Activated CD8-positive, alpha-beta T cell treated with anti-CD3 and anti-CD28 coated beads, Interleukin-2, amount 10 ng/mL, durations not matched to agents 7 days and 5 days (primary cell): ENCODE measurements around the gene GPRIN3. TPM values are rescaled to one million over a fixed set of nuclear protein-coding genes. Genes with fewer than 3 reads are reported as not detected.
"Not testable (repeated sequence)": the region's sequence is repeated elsewhere in the genome, so short reads cannot be mapped to it uniquely, and the experiment has no call there.

Source experiments
- ATAC-seq: fragments of 150-1000 bp; cut with Tn5 transposase; one replicate; pipeline ENCODE4 v1.10.0; 2021; ENCODE audit warnings: moderate library complexity
- CTCF ChIA-PET: fragments of 350-600 bp; sonication (Branson Sonifier 250); formaldehyde crosslinking; loops from one replicate; lab custom pipeline; 2021; ENCODE audit warnings: antibody characterized with exemption; lab: Charles Lee
- POLR2A ChIA-PET: fragments of 350-600 bp; sonication (Branson Sonifier 250); formaldehyde crosslinking; loops from one replicate; lab custom pipeline; 2021; ENCODE audit warnings: antibody characterized with exemption; lab: Charles Lee
- DNase-seq: peaks from one replicate; pipeline ENCODE4 v3.0.0-alpha.2; 2020
- H3K27ac Mint-ChIP-seq: one replicate; pipeline ENCODE4 v1.8.0; 2021; ENCODE audit warnings: mild to moderate bottlenecking, mixed read lengths
- H3K27me3 Mint-ChIP-seq: one replicate; pipeline ENCODE4 v1.8.0; 2021; ENCODE audit warnings: low read depth, mixed read lengths
- H3K36me3 Mint-ChIP-seq: one replicate; pipeline ENCODE4 v1.8.0; 2021; ENCODE audit warnings: low read depth, mixed read lengths
- H3K4me1 Mint-ChIP-seq: one replicate; pipeline ENCODE4 v1.8.0; 2021; ENCODE audit warnings: low read depth, mixed read lengths
- H3K4me3 Mint-ChIP-seq: one replicate; pipeline ENCODE4 v1.8.0; 2021; ENCODE audit warnings: mild to moderate bottlenecking, mixed read lengths
- H3K9me3 Mint-ChIP-seq: one replicate; pipeline ENCODE4 v1.8.0; 2022; ENCODE audit warnings: mixed read lengths; ENCODE audit not compliant: insufficient read depth
- total RNA-seq, 2 experiments: library from RNA; stranded (reverse); gene quantifications; one replicate each; pipeline ENCODE4 v1.2.3, GENCODE V29; 2021

GPRIN3 gene
- total RNA-seq, 2 experiments from 2014 or later = 40.6 to 40.8 TPM

GRCh38 chr4:89218587-89218986 lies 89.0 kb downstream of the GPRIN3 start:
- no peak overlapping the region for H3K4me3 Mint-ChIP-seq
- H3K9me3 Mint-ChIP-seq = no peaks in the 10 kb centered on the region
- CTCF ChIA-PET = interaction anchor here (1.0 to 2.2 kb wide), 2 partner anchors 8 to 59 kb away, joined by 3 to 11 read pairs; no protein-coding TSS in a partner anchor
- H3K27ac Mint-ChIP-seq = no peak overlapping the region
- H3K27me3 Mint-ChIP-seq = peaks cover 5% of the 10 kb centered on the region
- H3K36me3 Mint-ChIP-seq = no peaks in the 10 kb centered on the region
- no peak for ATAC-seq
- DNase-seq = no peak
- POLR2A ChIA-PET = no interaction called here
- H3K4me1 Mint-ChIP-seq = peaks cover 9% of the 10 kb centered on the region

DNA sequence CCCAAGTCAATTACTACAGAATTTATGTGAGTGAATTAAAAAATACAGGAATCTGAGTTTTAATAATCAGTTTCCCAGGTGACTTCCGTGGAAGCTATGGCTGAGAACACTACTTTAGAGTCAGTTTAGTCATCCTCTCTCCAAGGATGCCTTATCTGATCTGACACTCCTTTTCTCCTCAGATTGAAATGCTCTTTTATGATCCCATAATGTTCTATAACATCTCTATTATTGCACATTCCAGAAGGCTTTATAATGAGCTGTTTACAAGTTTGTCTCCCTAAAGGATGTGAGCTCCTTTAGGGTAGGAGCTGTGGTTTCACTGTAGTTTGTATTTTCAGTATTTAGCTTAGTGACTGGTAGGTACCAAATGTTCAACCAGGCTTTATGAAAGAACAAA lies 90.0 kb downstream of the GPRIN3 start:
- no peaks in the 10 kb centered on the region for H3K36me3 Mint-ChIP-seq

DNA sequence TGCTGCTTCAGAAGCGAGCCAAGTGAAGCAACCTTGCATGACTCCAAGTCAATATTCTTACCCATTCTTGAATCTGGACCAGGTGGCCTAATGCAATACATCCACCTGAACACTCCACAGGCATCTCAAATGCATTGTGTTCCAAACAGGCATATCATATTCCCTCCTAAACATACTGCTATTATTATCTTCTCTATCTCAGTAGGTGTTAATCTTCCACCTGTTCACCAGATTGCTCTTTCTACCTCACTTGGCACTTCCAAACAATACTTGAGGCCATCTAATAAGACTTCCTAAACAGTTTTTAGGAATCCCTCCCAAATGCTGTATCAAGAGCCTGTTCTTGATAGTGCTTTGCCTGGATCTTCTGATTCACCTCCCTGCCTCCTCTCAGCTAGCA lies 90.7 kb downstream of the GPRIN3 start:
- ATAC-seq (no peak), DNase-seq (no peak)
- ChIA-PET CTCF (interaction anchor here (1.2 to 2.2 kb wide), 2 partner anchors 10 to 222 kb away, joined by 3 to 11 read pairs; no protein-coding TSS in a partner anchor), POLR2A (no interaction called here)
- H3K36me3 Mint-ChIP-seq = no peaks in the 10 kb centered on the region
- peaks cover 7% of the 10 kb centered on the region for H3K27me3 Mint-ChIP-seq
- H3K27ac Mint-ChIP-seq = no peak overlapping the region
- peaks cover under 1% of the 10 kb centered on the region for H3K4me1 Mint-ChIP-seq
- H3K4me3 Mint-ChIP-seq = no peak overlapping the region
- no peaks in the 10 kb centered on the region for H3K9me3 Mint-ChIP-seq

More for the DNA sequence above, 90.0 kb downstream of the GPRIN3 start:
- DNase-seq (no peak), ATAC-seq (no peak)
- CTCF ChIA-PET = interaction anchor here (1.0 to 2.2 kb wide), 3 partner anchors 9 to 222 kb away, joined by 3 to 11 read pairs (median 3); no protein-coding TSS in a partner anchor
- H3K27me3 Mint-ChIP-seq = peaks cover 7% of the 10 kb centered on the region
- no peaks in the 10 kb centered on the region for H3K9me3 Mint-ChIP-seq
- H3K27ac Mint-ChIP-seq = no peak overlapping the region
- H3K4me1 Mint-ChIP-seq = peaks cover 6% of the 10 kb centered on the region
- H3K4me3 Mint-ChIP-seq = no peak overlapping the region
- POLR2A ChIA-PET = no interaction called here

DNA sequence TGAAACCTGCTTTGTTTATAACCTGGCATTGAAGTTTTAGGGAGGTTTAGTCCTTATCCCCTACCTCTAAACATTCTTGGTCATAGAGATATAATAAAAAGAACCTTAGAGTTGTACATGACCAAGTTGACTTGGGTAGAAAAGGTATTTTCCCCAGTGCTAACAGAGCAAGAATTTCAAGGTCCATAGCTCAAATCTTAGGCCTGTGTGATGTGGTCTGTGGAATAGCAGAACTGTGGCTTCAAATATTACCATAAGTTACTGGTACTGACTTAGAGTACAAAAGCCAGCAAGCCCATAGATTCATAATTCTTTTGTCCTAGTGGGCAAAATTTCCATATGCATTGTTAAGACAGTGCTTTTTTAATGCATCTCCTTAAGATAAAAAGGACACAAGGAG lies 91.2 kb downstream of the GPRIN3 start:
- H3K27ac Mint-ChIP-seq = no peak overlapping the region
- H3K4me1 Mint-ChIP-seq = no peaks in the 10 kb centered on the region
- ChIA-PET CTCF (no interaction called here), POLR2A (no interaction called here)
- no peaks in the 10 kb centered on the region for H3K9me3 Mint-ChIP-seq
- ATAC-seq (no peak), DNase-seq (no peak)
- H3K27me3 Mint-ChIP-seq = peaks cover 7% of the 10 kb centered on the region
- H3K36me3 Mint-ChIP-seq = no peaks in the 10 kb centered on the region
- H3K4me3 Mint-ChIP-seq = no peak overlapping the region

- CTCF ChIA-PET = no interaction called here
Measured at GRCh38 chr4:89215736-89216135, 91.9 kb downstream of the GPRIN3 start.

DNA sequence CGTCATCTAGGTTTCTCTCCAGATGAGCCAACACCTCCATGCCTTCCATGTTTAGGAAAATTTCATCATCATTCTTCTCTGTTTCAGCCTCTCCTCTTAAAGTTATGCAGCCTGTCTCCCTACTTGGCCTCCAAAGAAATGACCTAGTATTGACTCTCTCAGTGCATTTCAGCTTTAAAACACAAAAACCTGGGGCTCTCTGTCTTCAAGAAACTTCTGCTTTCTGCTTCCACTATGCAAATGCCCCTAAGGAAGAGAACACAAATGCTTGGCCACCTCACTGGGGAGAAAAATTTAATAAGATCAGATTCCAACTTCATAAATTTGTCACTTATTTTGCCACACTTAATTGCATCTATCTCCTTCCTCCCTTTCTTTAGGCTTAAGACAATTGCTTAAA lies 93.3 kb downstream of the GPRIN3 start:
- Mint-ChIP-seq H3K27ac (no peak overlapping the region), H3K4me1 (no peaks in the 10 kb centered on the region), H3K27me3 (peaks cover 7% of the 10 kb centered on the region), H3K9me3 (no peaks in the 10 kb centered on the region), H3K36me3 (no peaks in the 10 kb centered on the region), H3K4me3 (no peak overlapping the region)
- ATAC-seq = no peak
- POLR2A ChIA-PET = no interaction called here
- CTCF ChIA-PET = no interaction called here
- DNase-seq = no peak

More at GRCh38 chr4:89215736-89216135, 91.9 kb downstream of the GPRIN3 start:
- no peaks in the 10 kb centered on the region for H3K36me3 Mint-ChIP-seq
- no peak for DNase-seq
- H3K4me3 Mint-ChIP-seq = no peak overlapping the region
- H3K27ac Mint-ChIP-seq = no peak overlapping the region
- no peaks in the 10 kb centered on the region for H3K9me3 Mint-ChIP-seq
- POLR2A ChIA-PET = no interaction called here
- H3K27me3 Mint-ChIP-seq = peaks cover 7% of the 10 kb centered on the region
- ATAC-seq = no peak
- no peaks in the 10 kb centered on the region for H3K4me1 Mint-ChIP-seq

DNA sequence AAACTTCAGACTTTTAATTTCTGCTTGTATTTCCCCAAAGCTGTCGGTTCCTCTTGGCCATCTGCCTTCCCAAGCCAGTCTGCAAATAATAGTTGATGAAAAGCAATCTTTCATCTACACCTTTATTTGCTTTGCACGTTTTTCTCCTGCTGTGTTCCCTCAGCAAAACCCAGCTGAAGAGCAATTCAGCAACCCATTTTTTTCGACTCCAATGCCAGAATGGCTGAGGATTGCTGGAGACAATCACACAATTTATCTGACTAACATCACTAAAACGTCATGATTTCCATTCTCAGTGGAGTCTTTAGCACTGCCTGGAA lies 94.3 kb downstream of the GPRIN3 start:
- H3K27ac Mint-ChIP-seq = no peak overlapping the region
- H3K4me3 Mint-ChIP-seq = no peak overlapping the region
- POLR2A ChIA-PET = no interaction called here
- no peak for ATAC-seq
- no peaks in the 10 kb centered on the region for H3K4me1 Mint-ChIP-seq
- CTCF ChIA-PET = interaction anchor here (2.8 kb wide), 1 partner anchor 13 kb away, joined by 8 read pairs; no protein-coding TSS in a partner anchor
- no peak for DNase-seq
- peaks cover 6% of the 10 kb centered on the region for H3K9me3 Mint-ChIP-seq
- H3K27me3 Mint-ChIP-seq = peaks cover 7% of the 10 kb centered on the region
- H3K36me3 Mint-ChIP-seq = no peaks in the 10 kb centered on the region

DNA sequence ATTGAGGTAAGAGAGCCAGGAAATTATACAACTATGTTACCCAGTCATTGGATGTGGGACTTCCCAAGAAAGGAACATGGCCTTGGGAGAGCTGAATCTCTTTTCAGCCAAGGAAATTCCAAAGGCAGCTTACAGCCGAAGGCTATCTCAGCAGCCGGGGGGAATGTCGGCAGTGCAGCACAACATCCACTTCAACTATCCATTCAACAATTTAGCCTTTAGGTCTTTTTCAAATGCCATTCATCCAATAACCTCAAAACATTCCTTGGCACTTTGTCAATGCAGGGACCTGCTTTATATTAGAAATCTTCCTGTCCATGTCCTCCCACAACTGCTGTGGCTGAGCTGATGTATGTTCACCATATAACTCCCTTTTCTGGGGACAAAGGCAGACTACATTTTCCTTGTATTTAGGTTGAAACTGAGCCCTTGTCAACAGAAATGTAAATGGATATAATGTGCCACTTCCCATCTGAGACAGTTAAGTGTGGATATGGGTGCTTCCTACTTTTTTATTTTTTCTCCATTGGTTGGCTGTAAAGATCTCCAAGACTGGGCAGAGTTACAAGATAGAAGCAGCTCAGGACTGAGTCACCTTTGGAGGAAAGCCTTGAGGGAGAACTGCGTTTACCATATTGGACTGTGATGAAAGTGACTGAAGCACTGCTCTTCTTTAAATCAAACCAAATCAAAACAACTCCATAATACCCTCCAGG lies 94.8 kb downstream of the GPRIN3 start:
- Mint-ChIP-seq H3K36me3 (no peaks in the 10 kb centered on the region), H3K4me3 (no peak overlapping the region), H3K9me3 (peaks cover 11% of the 10 kb centered on the region), H3K27me3 (peaks cover 7% of the 10 kb centered on the region), H3K4me1 (no peaks in the 10 kb centered on the region), H3K27ac (no peak overlapping the region)
- DNase-seq = no peak
- ATAC-seq = no peak
- POLR2A ChIA-PET = no interaction called here
- CTCF ChIA-PET = interaction anchor here (2.8 kb wide), 1 partner anchor 13 kb away, joined by 8 read pairs; no protein-coding TSS in a partner anchor

- ATAC-seq (no peak), DNase-seq (no peak)
- peaks cover 2% of the 10 kb centered on the region for H3K27me3 Mint-ChIP-seq
- H3K4me3 Mint-ChIP-seq = no peak overlapping the region
- no peaks in the 10 kb centered on the region for H3K4me1 Mint-ChIP-seq
- no peak overlapping the region for H3K27ac Mint-ChIP-seq
- H3K9me3 Mint-ChIP-seq = peaks cover 12% of the 10 kb centered on the region
- H3K36me3 Mint-ChIP-seq = no peaks in the 10 kb centered on the region
- ChIA-PET CTCF (no interaction called here), POLR2A (no interaction called here)
Measured at GRCh38 chr4:89204624-89205023, 103.0 kb downstream of the GPRIN3 start.

- POLR2A ChIA-PET = no interaction called here
- CTCF ChIA-PET = no interaction called here
- Mint-ChIP-seq H3K36me3 (no peaks in the 10 kb centered on the region), H3K4me3 (no peak overlapping the region), H3K27me3 (peaks cover 2% of the 10 kb centered on the region), H3K4me1 (no peaks in the 10 kb centered on the region), H3K9me3 (peaks cover 11% of the 10 kb centered on the region), H3K27ac (no peak overlapping the region)
- DNase-seq (no peak), ATAC-seq (no peak)
Measured at GRCh38 chr4:89203902-89204301, 103.7 kb downstream of the GPRIN3 start.

GRCh38 chr4:89199394-89199793 lies 108.2 kb downstream of the GPRIN3 start:
- DNase-seq, H3K9me3 Mint-ChIP-seq, POLR2A ChIA-PET, H3K36me3 Mint-ChIP-seq, H3K27me3 Mint-ChIP-seq, CTCF ChIA-PET, ATAC-seq, H3K27ac Mint-ChIP-seq, H3K4me3 Mint-ChIP-seq, H3K4me1 Mint-ChIP-seq: not testable (repeated sequence)

DNA sequence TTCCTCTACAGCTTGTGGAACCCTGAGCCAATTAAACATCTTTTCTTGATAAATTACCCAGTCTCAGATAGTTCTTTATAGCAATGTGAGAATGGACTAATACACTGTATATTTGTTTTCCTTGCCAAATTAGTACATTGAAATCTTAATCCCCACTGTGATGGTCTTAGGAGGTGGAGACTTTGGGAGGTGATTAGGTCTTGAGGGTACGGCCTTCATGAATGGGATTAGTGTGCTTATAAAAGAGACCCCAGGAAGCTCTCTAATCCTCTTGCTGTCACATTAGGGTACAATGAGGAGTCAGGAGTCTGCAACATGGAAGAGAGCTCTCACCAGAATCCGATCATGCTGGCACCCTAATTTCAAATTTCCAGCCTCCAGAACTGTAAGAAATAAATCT lies 109.7 kb downstream of the GPRIN3 start:
- Mint-ChIP-seq H3K27ac (no peak overlapping the region), H3K4me1 (no peaks in the 10 kb centered on the region), H3K27me3 (peaks cover 6% of the 10 kb centered on the region), H3K36me3 (no peaks in the 10 kb centered on the region), H3K4me3 (no peak overlapping the region), H3K9me3 (no peaks in the 10 kb centered on the region)
- ChIA-PET CTCF (no interaction called here), POLR2A (no interaction called here)
- no peak for ATAC-seq
- no peak for DNase-seq
